GM21723 (cell line): ENCODE data around the gene ZBTB7C.

ENCODE experiments used
- ATAC-seq: cut with Tn5 transposase; IDR thresholded peaks from one replicate; pipeline ENCODE4 v1.9.1; 2021; ENCODE audit warnings: mild to moderate bottlenecking, moderate library complexity; ENCODE audit not compliant: unreplicated experiment

Gene ZBTB7C

GRCh38 chr18:48049757-48050156 is 359.4 kb downstream of the ZBTB7C start:
- ATAC-seq, result no peak

- no peak for ATAC-seq
These were observed 360.9 kb downstream of the ZBTB7C start for GRCh38 chr18:48048251-48048650.

- ATAC-seq, result no peak
These were observed 362.3 kb downstream of the ZBTB7C start for GRCh38 chr18:48046843-48047242.

GRCh38 chr18:48045744-48046143 is 363.4 kb downstream of the ZBTB7C start:
- ATAC-seq, result no peak

DNA sequence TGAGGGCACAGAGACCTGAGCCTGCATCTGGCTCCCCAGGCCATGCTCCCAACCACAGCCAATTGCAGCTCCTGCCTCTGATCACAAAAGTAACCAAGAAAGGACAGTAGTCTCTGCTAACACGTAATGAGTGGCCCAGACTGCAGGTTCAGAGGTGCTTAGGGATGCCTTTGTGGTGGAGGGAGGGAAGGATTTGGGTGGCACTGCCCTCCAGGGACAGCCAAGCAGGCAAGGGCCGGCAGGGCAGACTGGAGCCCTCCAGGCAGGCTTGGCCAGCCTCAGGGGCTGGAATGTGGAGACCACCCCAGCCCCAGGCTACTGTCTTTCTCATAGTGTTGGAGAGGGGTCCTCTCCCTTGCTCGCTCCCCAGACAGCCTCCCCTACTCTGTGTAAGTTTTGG is 364.2 kb downstream of the ZBTB7C start:
- no peak for ATAC-seq

- ATAC-seq, result no peak
These were observed 366.0 kb downstream of the ZBTB7C start for GRCh38 chr18:48043166-48043565.

DNA sequence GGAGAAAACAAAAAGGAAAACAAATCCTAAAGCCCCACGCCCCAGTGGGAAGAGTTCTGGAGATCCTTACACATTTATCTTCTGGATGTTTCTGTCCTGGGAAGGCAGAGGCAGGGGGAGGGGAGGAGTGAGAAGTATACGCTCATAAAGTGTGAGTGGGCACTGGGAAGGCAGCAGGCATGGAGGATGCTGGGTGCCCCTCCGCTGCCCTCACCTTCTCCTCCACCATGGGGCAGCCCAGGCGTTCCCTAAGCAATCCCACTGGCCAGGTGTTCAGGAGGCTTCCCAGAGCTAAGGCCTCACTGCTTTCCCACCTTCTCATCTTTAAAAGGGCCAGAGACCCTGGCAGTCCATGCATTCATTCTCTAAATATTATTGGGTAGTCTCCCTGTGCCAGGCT is 366.8 kb downstream of the ZBTB7C start:
- no peak for ATAC-seq

DNA sequence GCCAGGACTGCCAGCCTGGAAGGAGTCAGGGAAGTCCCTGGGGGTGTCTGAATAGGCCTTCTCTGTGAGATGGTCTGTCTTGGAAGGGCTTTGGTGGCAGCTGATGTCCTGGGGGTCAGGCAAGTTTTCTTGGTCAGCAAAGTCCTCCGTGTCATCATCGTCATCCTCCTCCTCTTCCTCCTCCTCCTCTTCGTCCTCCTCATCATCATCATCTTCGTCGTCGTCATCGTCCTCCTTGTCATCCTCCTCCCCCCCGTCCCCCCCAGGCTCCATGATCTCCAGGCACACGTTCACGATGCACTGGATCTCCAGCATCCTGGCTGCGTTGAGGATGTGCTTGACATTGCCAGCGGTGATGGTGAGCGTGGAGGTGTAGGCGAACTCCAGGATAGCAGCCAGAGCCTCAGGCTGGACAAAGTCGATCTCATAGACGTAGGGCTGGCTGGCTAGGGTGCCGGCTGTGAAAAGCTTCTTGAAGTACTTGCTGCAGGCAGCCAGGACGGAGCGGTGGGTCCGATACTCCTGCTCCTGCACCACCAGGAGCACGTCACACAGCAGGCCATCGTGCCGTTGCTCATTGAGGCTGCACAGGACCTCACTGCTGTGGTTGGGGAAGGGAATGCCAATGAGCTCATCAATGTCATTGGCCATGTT is 368.6 kb downstream of the ZBTB7C start:
- no peak for ATAC-seq

DNA sequence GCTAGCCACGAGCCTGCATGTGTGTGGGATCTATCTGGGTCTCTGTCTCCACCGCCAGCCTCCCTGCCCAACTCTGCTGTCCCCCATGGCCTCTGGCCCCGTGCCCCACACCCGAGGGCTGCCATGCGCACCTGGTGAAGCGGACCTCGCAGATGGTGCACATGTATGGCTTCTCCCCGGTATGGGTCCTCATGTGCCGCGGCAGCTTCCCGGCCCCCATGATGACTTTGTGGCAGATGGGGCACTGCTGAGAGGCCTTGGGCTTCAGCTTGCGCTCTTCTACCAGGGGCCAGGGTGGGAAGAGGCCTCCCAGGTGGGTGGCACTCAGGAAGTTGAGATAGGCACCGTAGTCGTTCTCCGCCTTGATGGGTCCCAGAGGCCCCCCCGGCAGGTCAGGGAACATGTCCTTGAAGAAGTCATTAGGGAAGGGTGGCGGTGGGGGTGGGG is 369.4 kb downstream of the ZBTB7C start:
- ATAC-seq, result no peak

- ATAC-seq, result no peak
These were observed 370.5 kb downstream of the ZBTB7C start for GRCh38 chr18:48038636-48039035.

DNA sequence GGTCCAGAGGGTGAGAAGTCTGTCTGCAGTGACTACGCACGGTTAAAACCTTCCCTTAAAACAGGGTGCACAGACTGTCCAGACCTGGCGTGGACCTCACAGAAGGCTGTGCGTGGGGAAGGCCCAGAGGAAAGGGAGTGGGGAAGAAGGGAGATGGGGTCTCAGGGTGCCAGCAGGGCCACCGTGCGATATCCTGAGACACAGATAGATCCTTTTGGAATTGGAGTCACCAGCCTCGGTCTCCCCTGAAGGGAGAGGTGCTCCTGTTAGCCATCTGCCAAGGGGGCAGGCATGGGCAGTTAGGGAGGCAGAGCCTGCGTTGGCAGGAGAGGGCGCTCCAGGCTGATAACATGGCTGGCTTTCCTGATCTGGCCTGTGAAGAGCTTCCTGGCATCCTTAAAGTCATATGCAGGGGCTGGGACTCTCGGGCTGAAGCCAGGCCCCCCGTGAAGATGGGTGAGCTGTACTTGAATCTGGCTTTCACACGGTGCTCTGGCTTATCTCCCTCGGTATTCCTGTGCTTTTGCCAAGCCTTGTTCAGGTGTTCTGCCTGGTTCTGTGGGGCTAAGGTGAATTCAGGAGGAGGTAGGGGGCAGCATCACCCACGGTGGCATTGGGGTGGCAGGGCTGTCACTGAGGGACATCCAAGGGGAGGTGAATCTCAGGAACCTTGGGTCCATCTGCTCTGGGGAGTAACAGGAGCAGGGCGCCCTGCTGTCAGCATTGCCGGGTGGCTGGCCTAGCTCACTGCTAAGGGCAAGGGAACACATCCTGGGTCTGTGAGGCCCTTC is 371.5 kb downstream of the ZBTB7C start:
- ATAC-seq, result no peak

DNA sequence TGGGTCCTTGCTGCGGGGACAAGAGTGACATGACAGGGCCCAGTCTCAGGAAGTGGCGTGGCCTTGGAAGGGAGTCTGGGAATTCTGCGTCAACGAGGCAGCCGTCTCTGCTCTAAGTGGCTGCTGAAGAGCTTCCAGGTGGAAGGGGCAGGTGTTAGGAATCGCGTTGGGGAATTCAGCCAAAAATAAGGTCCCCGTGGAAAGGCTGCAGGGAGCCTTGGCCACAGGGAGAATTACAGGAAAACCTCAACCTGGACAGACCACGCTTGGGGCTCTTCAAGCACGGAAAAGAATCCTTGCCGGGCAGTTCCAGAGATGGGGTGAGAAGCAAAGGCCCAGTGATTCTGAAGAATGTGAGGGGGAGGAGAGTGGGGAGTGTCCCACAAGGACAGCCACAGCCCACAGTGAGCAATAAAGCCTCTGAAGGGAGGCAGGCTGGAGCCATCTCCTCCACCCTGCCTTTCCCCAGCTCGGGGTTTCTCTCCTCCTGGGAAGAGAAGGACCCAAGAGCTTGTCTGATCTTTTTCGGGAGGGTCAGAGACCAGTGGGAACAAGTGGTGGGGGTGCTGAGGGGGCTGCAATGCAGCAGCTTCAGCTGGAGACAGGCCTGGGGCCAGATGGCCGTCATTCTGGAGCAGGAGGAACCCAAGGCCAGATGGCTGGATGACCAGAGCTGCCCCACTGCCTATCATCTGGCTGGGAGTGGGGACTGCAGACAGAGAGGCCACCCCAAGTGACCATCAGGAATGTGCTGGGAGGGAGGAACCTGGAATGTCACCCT is 372.4 kb downstream of the ZBTB7C start:
- ATAC-seq, result no peak

- ATAC-seq, result no peak
These were observed 373.0 kb downstream of the ZBTB7C start for GRCh38 chr18:48036226-48036625.

DNA sequence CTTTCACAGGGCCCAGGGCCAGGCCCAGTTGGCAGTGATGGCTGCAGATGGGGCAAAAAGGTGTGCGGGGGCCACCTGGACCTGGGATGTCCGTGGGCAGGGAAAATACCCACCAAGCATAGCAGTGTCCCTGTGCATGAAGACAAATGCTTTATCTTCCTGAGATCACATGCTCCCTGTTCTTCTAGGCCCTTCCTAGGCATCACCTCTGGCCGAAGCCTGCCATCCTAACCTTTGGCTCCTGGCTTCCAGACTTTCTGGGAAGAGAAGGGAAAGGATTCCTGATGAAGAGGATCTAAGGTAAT is 373.7 kb downstream of the ZBTB7C start:
- no peak for ATAC-seq

GRCh38 chr18:48034651-48035555 is 374.3 kb downstream of the ZBTB7C start:
- ATAC-seq, result no peak

GRCh38 chr18:48033790-48034650 is 375.2 kb downstream of the ZBTB7C start:
- no peak for ATAC-seq

DNA sequence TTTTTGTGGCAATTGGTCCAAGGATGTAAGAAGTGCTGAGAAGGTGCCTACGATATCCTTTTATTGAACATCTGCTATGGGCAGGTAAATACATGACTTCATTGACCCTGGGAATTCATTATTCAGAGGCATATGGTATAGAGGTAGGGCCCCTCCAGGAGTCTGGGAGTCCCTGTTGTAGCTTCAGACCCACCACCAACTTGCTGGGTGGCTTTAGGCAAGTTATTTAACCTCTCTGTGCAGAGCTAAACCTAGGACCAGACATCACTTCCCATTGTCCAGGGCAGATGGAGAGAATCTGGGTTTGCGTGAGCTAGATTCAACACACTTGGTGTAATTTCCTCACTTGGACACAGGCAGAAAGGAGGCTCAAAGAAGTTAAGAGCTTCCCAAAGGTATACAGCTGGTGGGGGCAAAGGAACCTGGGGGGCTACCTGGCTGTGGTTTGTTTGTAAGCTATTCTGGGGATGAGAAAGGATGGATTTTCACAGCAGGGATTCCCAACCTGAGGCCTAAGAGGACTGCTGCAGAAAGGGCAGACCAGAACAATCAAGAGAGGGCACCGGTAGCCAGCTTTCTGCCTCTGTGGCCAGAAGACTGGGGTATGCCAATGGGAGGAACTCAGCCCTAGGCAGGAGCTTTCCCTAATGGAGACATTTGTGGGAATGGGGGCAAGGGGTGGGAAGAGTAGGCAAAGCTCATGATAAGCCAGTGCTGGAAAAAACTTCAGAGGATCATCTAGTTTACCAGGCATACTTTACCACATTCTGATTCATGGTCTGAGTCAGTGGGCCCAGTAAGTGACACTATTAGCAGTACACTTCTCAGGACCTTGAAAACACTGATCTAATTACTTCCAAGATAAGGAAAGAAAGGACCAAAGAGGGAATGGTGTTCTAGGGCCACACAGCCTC is 376.1 kb downstream of the ZBTB7C start:
- ATAC-seq, result no peak

DNA sequence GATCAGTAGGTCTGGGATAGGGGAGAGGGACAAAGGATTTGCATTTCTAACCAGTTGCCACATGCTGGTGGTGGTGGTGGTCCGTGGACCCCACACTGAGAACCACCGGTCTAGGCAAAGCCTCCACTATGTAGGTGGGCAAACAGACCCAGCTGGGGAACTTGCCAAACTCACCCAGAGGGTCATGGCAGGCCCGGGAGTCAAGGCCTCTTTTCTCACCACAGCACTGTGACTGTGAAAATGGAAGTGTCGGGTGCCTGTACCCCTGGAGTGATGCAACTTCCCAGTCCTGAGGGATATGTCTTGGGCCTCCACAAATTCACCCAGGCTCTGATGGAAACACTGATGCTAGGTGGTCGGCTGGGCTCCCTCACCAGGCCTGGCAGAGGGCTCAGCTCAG is 377.5 kb downstream of the ZBTB7C start:
- no peak for ATAC-seq
